ENCODE measurements around the gene CYP39A1. TPM values are rescaled to one million over a fixed set of nuclear protein-coding genes. Genes with fewer than 3 reads are reported as not detected.

CYP39A1 gene
- total RNA-seq, 1 donor from 2014 or later: 2.1 TPM

DNA sequence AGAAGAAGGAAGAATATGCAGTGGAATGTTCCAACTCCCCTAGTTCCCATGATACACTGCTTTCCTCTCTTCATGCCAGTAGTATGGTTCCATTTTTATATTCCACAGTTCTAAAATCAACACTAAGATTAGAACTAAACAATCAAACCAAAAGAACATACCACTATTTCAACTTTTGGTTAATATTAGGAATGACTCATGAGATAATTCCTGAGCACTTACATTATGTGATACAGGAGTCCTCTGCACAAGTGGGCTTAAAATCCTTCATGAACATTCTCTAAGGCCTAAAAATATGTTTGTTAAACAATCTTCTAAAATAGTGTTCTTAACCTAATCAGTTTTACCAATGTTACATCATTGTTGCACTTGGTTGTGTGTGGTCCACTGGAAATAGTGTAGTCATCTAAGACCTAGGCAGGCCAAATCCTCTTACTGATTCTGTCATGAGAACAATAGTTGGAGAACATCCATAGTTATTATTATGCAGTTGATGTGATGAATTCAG is 131.1 kb downstream of the CYP39A1 start:
- no peak overlapping the region for H3K27ac Mint-ChIP-seq (ENCODE audit: unreplicated experiment)
- H3K36me3 Mint-ChIP-seq (ENCODE audit: low read depth): no peaks in the 10 kb centered on the region
- peaks cover 6% of the 10 kb centered on the region for H3K27me3 Mint-ChIP-seq (ENCODE audit: low read depth)
- TF ChIP-seq, protein P1, sequence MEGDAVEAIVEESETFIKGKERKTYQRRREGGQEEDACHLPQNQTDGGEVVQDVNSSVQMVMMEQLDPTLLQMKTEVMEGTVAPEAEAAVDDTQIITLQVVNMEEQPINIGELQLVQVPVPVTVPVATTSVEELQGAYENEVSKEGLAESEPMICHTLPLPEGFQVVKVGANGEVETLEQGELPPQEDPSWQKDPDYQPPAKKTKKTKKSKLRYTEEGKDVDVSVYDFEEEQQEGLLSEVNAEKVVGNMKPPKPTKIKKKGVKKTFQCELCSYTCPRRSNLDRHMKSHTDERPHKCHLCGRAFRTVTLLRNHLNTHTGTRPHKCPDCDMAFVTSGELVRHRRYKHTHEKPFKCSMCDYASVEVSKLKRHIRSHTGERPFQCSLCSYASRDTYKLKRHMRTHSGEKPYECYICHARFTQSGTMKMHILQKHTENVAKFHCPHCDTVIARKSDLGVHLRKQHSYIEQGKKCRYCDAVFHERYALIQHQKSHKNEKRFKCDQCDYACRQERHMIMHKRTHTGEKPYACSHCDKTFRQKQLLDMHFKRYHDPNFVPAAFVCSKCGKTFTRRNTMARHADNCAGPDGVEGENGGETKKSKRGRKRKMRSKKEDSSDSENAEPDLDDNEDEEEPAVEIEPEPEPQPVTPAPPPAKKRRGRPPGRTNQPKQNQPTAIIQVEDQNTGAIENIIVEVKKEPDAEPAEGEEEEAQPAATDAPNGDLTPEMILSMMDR (conservative IDR thresholded peaks at IDR 0.05): no peak
- no peak overlapping the region for H3K4me3 Mint-ChIP-seq
- no peaks in the 10 kb centered on the region for H3K4me1 Mint-ChIP-seq
- H3K9me3 Mint-ChIP-seq: no peaks in the 10 kb centered on the region
- no peak for DNase-seq (ENCODE audit: low read depth, low spot score)

DNA sequence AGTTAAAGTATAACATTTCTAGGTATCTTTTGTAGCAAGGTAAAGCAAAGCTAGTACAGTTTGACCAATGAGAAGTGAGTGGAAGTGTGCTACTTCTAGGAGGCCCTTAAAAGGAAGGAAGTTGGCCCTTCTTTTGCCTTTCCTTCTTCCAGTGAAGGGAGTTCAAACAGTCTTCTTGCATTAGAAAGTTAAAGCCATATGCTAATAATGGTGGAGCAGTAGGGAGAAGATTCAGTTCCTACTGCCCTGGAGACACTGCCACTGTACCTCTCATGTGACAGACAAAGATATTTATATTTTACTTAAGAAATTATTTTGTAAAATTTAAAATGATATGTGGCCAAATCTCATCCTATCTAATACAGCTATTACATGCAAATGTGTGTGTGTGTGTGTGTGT is 135.4 kb downstream of the CYP39A1 start:
- H3K4me3 Mint-ChIP-seq: no peak overlapping the region
- TF ChIP-seq, protein P1 (conservative IDR thresholded peaks at IDR 0.05): no peak
- no peaks in the 10 kb centered on the region for H3K9me3 Mint-ChIP-seq
- no peaks in the 10 kb centered on the region for H3K4me1 Mint-ChIP-seq
- H3K27ac Mint-ChIP-seq (ENCODE audit: unreplicated experiment): no peak overlapping the region
- DNase-seq (ENCODE audit: low read depth, low spot score): no peak
- peaks cover 4% of the 10 kb centered on the region for H3K27me3 Mint-ChIP-seq (ENCODE audit: low read depth)
- no peaks in the 10 kb centered on the region for H3K36me3 Mint-ChIP-seq (ENCODE audit: low read depth)

DNA sequence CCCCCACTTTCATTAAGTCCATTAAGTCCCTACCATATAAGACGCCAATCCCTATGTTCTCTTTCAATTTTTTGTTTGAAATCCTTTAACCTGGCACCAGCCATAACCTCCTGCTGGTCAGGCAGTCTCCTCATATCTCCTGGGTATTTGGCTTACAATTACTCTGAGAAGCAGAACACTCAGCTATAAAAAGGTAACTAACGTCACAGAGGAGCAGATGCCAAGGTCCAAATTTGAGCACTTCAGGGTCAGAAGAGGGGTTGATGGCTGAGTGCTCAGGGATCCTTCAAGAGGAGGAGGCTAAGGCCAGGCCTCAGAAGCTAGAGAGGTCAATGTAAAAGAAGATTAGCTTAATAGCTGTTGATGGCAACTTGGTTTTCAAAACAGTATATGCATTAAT is 139.1 kb downstream of the CYP39A1 start:
- H3K27ac Mint-ChIP-seq (ENCODE audit: unreplicated experiment): no peak overlapping the region
- no peak overlapping the region for H3K4me3 Mint-ChIP-seq
- H3K9me3 Mint-ChIP-seq: no peaks in the 10 kb centered on the region
- H3K27me3 Mint-ChIP-seq (ENCODE audit: low read depth): peaks cover 4% of the 10 kb centered on the region
- no peak for DNase-seq (ENCODE audit: low read depth, low spot score)
- TF ChIP-seq, protein P1 (conservative IDR thresholded peaks at IDR 0.05): no peak
- H3K4me1 Mint-ChIP-seq: no peaks in the 10 kb centered on the region
- H3K36me3 Mint-ChIP-seq (ENCODE audit: low read depth): no peaks in the 10 kb centered on the region

DNA sequence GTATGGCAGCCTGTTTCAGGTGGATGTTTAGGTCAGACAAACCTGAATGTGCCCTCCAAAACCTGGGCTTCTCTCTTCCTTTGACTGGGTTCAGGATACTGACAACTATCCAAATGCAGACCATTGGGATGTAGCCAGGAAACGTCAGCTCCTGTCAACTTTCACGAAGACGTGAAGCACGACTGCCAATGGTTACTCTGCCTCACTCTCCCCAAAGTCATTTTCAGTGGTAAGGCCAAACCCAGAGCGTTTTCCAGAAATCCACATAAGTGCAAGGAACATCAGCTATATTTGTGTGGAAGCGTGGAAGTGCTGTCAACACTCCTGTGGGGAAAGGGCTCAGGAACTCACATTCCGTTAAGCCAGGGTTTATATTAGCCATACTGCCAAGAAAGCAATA is 141.3 kb downstream of the CYP39A1 start:
- TF ChIP-seq, protein P1 (conservative IDR thresholded peaks at IDR 0.05): no peak
- H3K4me1 Mint-ChIP-seq: no peaks in the 10 kb centered on the region
- no peak for DNase-seq (ENCODE audit: low read depth, low spot score)
- H3K27me3 Mint-ChIP-seq (ENCODE audit: low read depth): no peaks in the 10 kb centered on the region
- H3K36me3 Mint-ChIP-seq (ENCODE audit: low read depth): no peaks in the 10 kb centered on the region
- no peak overlapping the region for H3K27ac Mint-ChIP-seq (ENCODE audit: unreplicated experiment)
- H3K9me3 Mint-ChIP-seq: no peaks in the 10 kb centered on the region
- H3K4me3 Mint-ChIP-seq: no peak overlapping the region

- no peak for DNase-seq (ENCODE audit: low read depth, low spot score)
- Mint-ChIP-seq H3K27me3 (ENCODE audit: low read depth) (no peaks in the 10 kb centered on the region), H3K4me3 (no peak overlapping the region), H3K4me1 (no peaks in the 10 kb centered on the region), H3K36me3 (ENCODE audit: low read depth) (no peaks in the 10 kb centered on the region), H3K9me3 (no peaks in the 10 kb centered on the region), H3K27ac (ENCODE audit: unreplicated experiment) (no peak overlapping the region)
- TF ChIP-seq, protein P1 (conservative IDR thresholded peaks at IDR 0.05): no peak
These were observed 142.0 kb downstream of the CYP39A1 start for GRCh38 chr6:46510651-46511050.
